Astrocyte (in vitro differentiated cells and primary cell): ENCODE measurements around the gene OR8B12.

Experiments
- CTCF ChIP-seq: IDR thresholded peaks from 2 replicates; pipeline ENCODE4 v1.5.1; 2011; ENCODE audit warnings: low read depth, mild to moderate bottlenecking, inconsistent platforms, low read length, moderate library complexity; ENCODE audit not compliant: insufficient read depth
- EZH2 ChIP-seq: IDR thresholded peaks from 2 replicates; pipeline ENCODE4 v1.6.1; 2012; ENCODE audit warnings: mild to moderate bottlenecking, low read length, inconsistent platforms; ENCODE audit not compliant: insufficient read depth

GRCh38 chr11:124578761-124579160, 35.3 kb upstream of the OR8B12 start:
- no peak for TF ChIP-seq CTCF
- TF ChIP-seq EZH2, result no peak
